Muscle of leg (tissue), 11 donors: Measurements from ENCODE around the gene IFT172. TPM values are rescaled to one million over a fixed set of nuclear protein-coding genes. Genes with fewer than 3 reads are reported as not detected.

Source experiments
- DNase-seq: peaks from one replicate; pipeline ENCODE4 v3.0.0; 2013
- H3K27ac ChIP-seq: one replicate; pipeline ENCODE4 v1.5.1; 2013; ENCODE audit warnings: mild to moderate bottlenecking, low read length, control low read depth
- H3K27me3 ChIP-seq: one replicate; pipeline ENCODE4 v1.6.1; 2013; ENCODE audit warnings: low read length; ENCODE audit not compliant: control insufficient read depth, insufficient read depth
- H3K36me3 ChIP-seq: one replicate; pipeline ENCODE4 v1.6.1; 2013; ENCODE audit warnings: low read length; ENCODE audit not compliant: control insufficient read depth, insufficient read depth
- H3K4me1 ChIP-seq: one replicate; pipeline ENCODE4 v1.6.1; 2013; ENCODE audit warnings: low read length; ENCODE audit not compliant: control insufficient read depth, insufficient read depth
- H3K4me3 ChIP-seq: one replicate; pipeline ENCODE4 v1.5.1; 2013; ENCODE audit warnings: low read length, control low read depth
- H3K9me3 ChIP-seq: replicated peaks from 2 replicates; pipeline ENCODE4 v1.6.1; 2013; ENCODE audit warnings: low read depth, low read length; ENCODE audit not compliant: control insufficient read depth
- WGBS: methylation state at CpG from one replicate; pipeline ENCODE4 v1.1.5; 2013; ENCODE audit warnings: missing lambda C conversion rate; ENCODE audit not compliant: insufficient coverage; 5-methylcytosine and 5-hydroxymethylcytosine counted together
- polyA plus RNA-seq, 8 donors: library from polyadenylated mRNA; unstranded; fragments of 120-200 nt; gene quantifications; one replicate each; pipeline versions ENCODE4 v1.2.1 to v1.2.3, GENCODE V29; 2013; ENCODE audit warnings: inconsistent platforms in 1 of 8, low replicate concordance in 1 of 8; ENCODE audit not compliant: insufficient read length in 8 of 8, insufficient read depth in 1 of 8
- total RNA-seq: library from RNA; stranded (reverse); fragments of 120-200 nt; gene quantifications from one replicate; pipeline ENCODE4 v1.2.4, GENCODE V29; 2013

IFT172 gene
- total and polyA plus RNA-seq, 9 donors = 14.4 to 29.3 (median 19.6) TPM

- H3K36me3 ChIP-seq = peaks cover 9% of the 10 kb centered on the region
- no peaks in the 10 kb centered on the region for H3K27me3 ChIP-seq
- H3K9me3 ChIP-seq = no peaks in the 10 kb centered on the region
- DNase-seq = no peak
- peaks cover 14% of the 10 kb centered on the region for H3K4me1 ChIP-seq
- WGBS = 0% methylated on average over 22 of the region's 33 CpGs
- peak overlapping the region; percentile 82 for H3K27ac ChIP-seq
- H3K4me3 ChIP-seq = peak overlapping the region; percentile 86
Measured at GRCh38 chr2:27408601-27409320, 80.8 kb downstream of the IFT172 start.

- peak; percentile 48 for DNase-seq
- no peaks in the 10 kb centered on the region for H3K9me3 ChIP-seq
- H3K27me3 ChIP-seq = no peaks in the 10 kb centered on the region
- peaks cover 14% of the 10 kb centered on the region for H3K4me1 ChIP-seq
- H3K4me3 ChIP-seq = peak overlapping the region; percentile 86
- no peak overlapping the region for H3K27ac ChIP-seq
- 2% methylated on average over 6 of the region's 16 CpGs for WGBS
- H3K36me3 ChIP-seq = peaks cover 9% of the 10 kb centered on the region
Measured at GRCh38 chr2:27407798-27408491, 81.6 kb downstream of the IFT172 start.

- Histone ChIP-seq H3K4me3 (no peak overlapping the region), H3K27ac (no peak overlapping the region), H3K4me1 (no peaks in the 10 kb centered on the region), H3K9me3 (no peaks in the 10 kb centered on the region), H3K36me3 (peaks cover 2% of the 10 kb centered on the region), H3K27me3 (no peaks in the 10 kb centered on the region)
- DNase-seq = no peak
- WGBS = no CpG with 5 or more reads among the region's 2 CpGs
Measured at GRCh38 chr2:27400348-27401135, 89.0 kb downstream of the IFT172 start.

- H3K27ac ChIP-seq = no peak overlapping the region
- no peaks in the 10 kb centered on the region for H3K36me3 ChIP-seq
- H3K4me3 ChIP-seq = no peak overlapping the region
- no CpG with 5 or more reads among the region's 5 CpGs for WGBS
- H3K4me1 ChIP-seq = no peaks in the 10 kb centered on the region
- no peak for DNase-seq
- no peaks in the 10 kb centered on the region for H3K27me3 ChIP-seq
- H3K9me3 ChIP-seq = no peaks in the 10 kb centered on the region
Measured at GRCh38 chr2:27398962-27399361, 90.6 kb downstream of the IFT172 start.

Other genes with a start within 250 kb of the IFT172 start
- gene SLC30A3, start 226.7 kb downstream of the IFT172 start, total RNA-seq = 0.18 TPM
- gene SLC30A3, start 226.7 kb downstream of the IFT172 start, polyA plus RNA-seq = under 1 TPM; 0.22 to 0.99 (median 0.69) TPM
- not detected for gene DNAJC5G, start 214.3 kb downstream of the IFT172 start, total RNA-seq
- gene DNAJC5G, start 214.3 kb downstream of the IFT172 start, polyA plus RNA-seq = under 1 TPM in 3 of 8 donors, not detected in 5; 0.19 to 0.23 (median 0.19) TPM
- 56.0 TPM for gene TRIM54, start 207.3 kb downstream of the IFT172 start, total RNA-seq
- gene TRIM54, start 207.3 kb downstream of the IFT172 start, polyA plus RNA-seq = 100 to 1,000 TPM in 2 of 8 donors, 10 to 100 TPM in 6; 45.5 to 106 (median 78.4) TPM
- 1.1 TPM for gene UCN, start 181.3 kb downstream of the IFT172 start, total RNA-seq
- 1 to 10 TPM in 6 of 8 donors, under 1 TPM in 2; 0.76 to 2.4 (median 1.4) TPM for gene UCN, start 181.3 kb downstream of the IFT172 start, polyA plus RNA-seq
- 45.7 TPM for gene MPV17, start 166.6 kb downstream of the IFT172 start, total RNA-seq
- gene MPV17, start 166.6 kb downstream of the IFT172 start, polyA plus RNA-seq = 10 to 100 TPM; 39.0 to 58.3 (median 46.7) TPM
- 22.3 TPM for gene GTF3C2, start 133.0 kb downstream of the IFT172 start, total RNA-seq
- 10 to 100 TPM; 28.7 to 38.7 (median 31.6) TPM for gene GTF3C2, start 133.0 kb downstream of the IFT172 start, polyA plus RNA-seq
- gene EIF2B4, start 119.4 kb downstream of the IFT172 start, total RNA-seq = 22.5 TPM
- 10 to 100 TPM; 28.4 to 37.7 (median 32.9) TPM for gene EIF2B4, start 119.4 kb downstream of the IFT172 start, polyA plus RNA-seq
- 71.2 TPM for gene SNX17, start 119.1 kb downstream of the IFT172 start, total RNA-seq
- gene SNX17, start 119.1 kb downstream of the IFT172 start, polyA plus RNA-seq = 10 to 100 TPM; 71.6 to 87.1 (median 80.7) TPM
- gene ZNF513, start 109.0 kb downstream of the IFT172 start, total RNA-seq = 7.3 TPM
- gene ZNF513, start 109.0 kb downstream of the IFT172 start, polyA plus RNA-seq = 10 to 100 TPM; 11.5 to 19.0 (median 14.0) TPM
- gene PPM1G, start 80.2 kb downstream of the IFT172 start, total RNA-seq = 39.0 TPM
- gene PPM1G, start 80.2 kb downstream of the IFT172 start, polyA plus RNA-seq = 10 to 100 TPM; 54.9 to 70.1 (median 60.7) TPM
- gene NRBP1, start 61.1 kb downstream of the IFT172 start, total RNA-seq = 65.9 TPM
- gene NRBP1, start 61.1 kb downstream of the IFT172 start, polyA plus RNA-seq = 100 to 1,000 TPM; 109 to 135 (median 116) TPM
- gene KRTCAP3, start 47.4 kb downstream of the IFT172 start, total RNA-seq = 0.53 TPM
- gene KRTCAP3, start 47.4 kb downstream of the IFT172 start, polyA plus RNA-seq = 1 to 10 TPM in 7 of 8 donors, under 1 TPM in 1; 1.00 to 4.3 (median 2.4) TPM
- gene FNDC4, start 5.5 kb upstream of the IFT172 start, total RNA-seq = 11.0 TPM
- gene FNDC4, start 5.5 kb upstream of the IFT172 start, polyA plus RNA-seq = 10 to 100 TPM in 3 of 8 donors, 1 to 10 TPM in 5; 8.0 to 13.4 (median 9.5) TPM
- gene GCKR, start 7.1 kb upstream of the IFT172 start, total RNA-seq = not detected
- under 1 TPM in 7 of 8 donors, not detected in 1; 0.06 to 0.31 (median 0.15) TPM for gene GCKR, start 7.1 kb upstream of the IFT172 start, polyA plus RNA-seq
- 44.6 TPM for gene ZNF512, start 93.3 kb upstream of the IFT172 start, total RNA-seq
- 10 to 100 TPM; 37.1 to 46.4 (median 40.6) TPM for gene ZNF512, start 93.3 kb upstream of the IFT172 start, polyA plus RNA-seq
- gene CCDC121, start 139.3 kb upstream of the IFT172 start, total RNA-seq = 6.1 TPM
- 1 to 10 TPM; 5.5 to 7.0 (median 6.7) TPM for gene CCDC121, start 139.3 kb upstream of the IFT172 start, polyA plus RNA-seq
- 26.3 TPM for gene GPN1, start 139.3 kb upstream of the IFT172 start, total RNA-seq
- gene GPN1, start 139.3 kb upstream of the IFT172 start, polyA plus RNA-seq = 10 to 100 TPM; 29.3 to 37.2 (median 33.2) TPM
- 25.8 TPM for gene SUPT7L, start 173.9 kb upstream of the IFT172 start, total RNA-seq
- gene SUPT7L, start 173.9 kb upstream of the IFT172 start, polyA plus RNA-seq = 10 to 100 TPM; 25.1 to 36.6 (median 30.4) TPM
- 23.5 TPM for gene SLC4A1AP, start 174.1 kb upstream of the IFT172 start, total RNA-seq
- 10 to 100 TPM; 22.9 to 25.3 (median 23.8) TPM for gene SLC4A1AP, start 174.1 kb upstream of the IFT172 start, polyA plus RNA-seq